Measurements from ENCODE around the gene TTC7B.

TTC7B gene

DNA sequence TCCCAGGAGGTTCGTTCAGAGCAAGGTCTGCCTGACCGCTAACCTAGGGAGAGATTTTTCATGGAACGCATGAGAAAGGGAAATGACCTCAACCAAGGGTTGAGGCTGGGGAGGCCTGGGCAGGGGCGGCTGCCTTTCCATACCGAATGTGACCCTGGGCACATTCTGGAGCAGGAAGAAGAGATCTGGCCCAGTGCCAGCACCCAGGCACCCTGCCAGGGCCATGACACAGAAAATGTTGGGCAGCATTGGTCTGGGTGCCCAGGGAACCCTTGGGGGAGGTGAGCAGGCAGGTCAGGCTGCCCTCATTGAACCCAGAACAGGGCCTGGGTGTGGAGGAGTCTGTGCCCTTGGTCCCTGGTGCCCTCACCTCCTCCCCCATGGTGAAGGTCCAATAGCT is 312.6 kb downstream of the TTC7B start:
- no peak overlapping the region for H3K9ac ChIP-seq (ENCODE audit: low read depth, low read length)
- H3K27me3 ChIP-seq (ENCODE audit: control insufficient read depth, insufficient read depth, low read length) = no peaks in the 10 kb centered on the region
- no peak overlapping the region for H3K4me3 ChIP-seq (ENCODE audit: low read depth, low read length)
- no peaks in the 10 kb centered on the region for H3K36me3 ChIP-seq (ENCODE audit: control insufficient read depth, insufficient read depth, low read length)
- H3K9me3 ChIP-seq (ENCODE audit: control insufficient read depth, insufficient read depth, low read length) = no peaks in the 10 kb centered on the region
- H3K27ac ChIP-seq (ENCODE audit: low read depth, low read length) = no peak overlapping the region
- H3K4me1 ChIP-seq (ENCODE audit: control insufficient read depth, insufficient read depth, low read length) = peaks cover 6% of the 10 kb centered on the region; the same call in 1 of the 2 replicates

DNA sequence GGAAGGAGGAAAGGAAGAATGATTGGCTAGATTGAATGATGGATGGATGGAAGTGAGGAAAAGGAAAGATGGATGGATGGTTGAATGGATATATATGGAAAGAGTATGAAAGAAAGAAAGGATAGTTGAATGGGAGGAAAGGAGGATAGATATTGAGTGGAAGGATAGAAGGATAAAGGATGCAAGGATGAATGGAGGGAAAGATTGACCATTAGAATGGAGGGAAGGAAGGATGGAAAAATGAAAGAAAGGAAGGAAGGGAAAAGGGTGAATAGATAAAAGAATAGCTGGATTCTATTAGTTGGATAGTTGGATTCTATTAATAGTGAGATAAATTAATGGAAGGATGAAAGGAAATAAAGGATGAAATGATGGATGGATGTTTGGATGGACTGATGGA is 313.5 kb downstream of the TTC7B start:
- H3K4me1 ChIP-seq (ENCODE audit: control insufficient read depth, insufficient read depth, low read length) = peaks cover 6% of the 10 kb centered on the region; the same call in 1 of the 2 replicates
- no peak overlapping the region for H3K4me3 ChIP-seq (ENCODE audit: low read depth, low read length)
- no peak overlapping the region for H3K9ac ChIP-seq (ENCODE audit: low read depth, low read length)
- no peaks in the 10 kb centered on the region for H3K27me3 ChIP-seq (ENCODE audit: control insufficient read depth, insufficient read depth, low read length)
- H3K36me3 ChIP-seq (ENCODE audit: control insufficient read depth, insufficient read depth, low read length) = no peaks in the 10 kb centered on the region
- no peaks in the 10 kb centered on the region for H3K9me3 ChIP-seq (ENCODE audit: control insufficient read depth, insufficient read depth, low read length)
- no peak overlapping the region for H3K27ac ChIP-seq (ENCODE audit: low read depth, low read length)

GRCh38 chr14:90500665-90501370 is 315.4 kb downstream of the TTC7B start:
- Histone ChIP-seq H3K4me3 (ENCODE audit: low read depth, low read length) (no peak overlapping the region), H3K27me3 (ENCODE audit: control insufficient read depth, insufficient read depth, low read length) (no peaks in the 10 kb centered on the region), H3K9ac (ENCODE audit: low read depth, low read length) (no peak overlapping the region), H3K4me1 (ENCODE audit: control insufficient read depth, insufficient read depth, low read length) (peaks cover 6% of the 10 kb centered on the region; the same call in 1 of the 2 replicates), H3K9me3 (ENCODE audit: control insufficient read depth, insufficient read depth, low read length) (no peaks in the 10 kb centered on the region), H3K36me3 (ENCODE audit: control insufficient read depth, insufficient read depth, low read length) (no peaks in the 10 kb centered on the region), H3K27ac (ENCODE audit: low read depth, low read length) (no peak overlapping the region)

- Histone ChIP-seq H3K4me1 (ENCODE audit: control insufficient read depth, insufficient read depth, low read length) (peaks cover 6% of the 10 kb centered on the region; the same call in 1 of the 2 replicates), H3K9ac (ENCODE audit: low read depth, low read length) (no peak overlapping the region), H3K27me3 (ENCODE audit: control insufficient read depth, insufficient read depth, low read length) (no peaks in the 10 kb centered on the region), H3K27ac (ENCODE audit: low read depth, low read length) (no peak overlapping the region), H3K4me3 (ENCODE audit: low read depth, low read length) (no peak overlapping the region), H3K9me3 (ENCODE audit: control insufficient read depth, insufficient read depth, low read length) (no peaks in the 10 kb centered on the region), H3K36me3 (ENCODE audit: control insufficient read depth, insufficient read depth, low read length) (no peaks in the 10 kb centered on the region)
Observed at GRCh38 chr14:90499908-90500664, 316.1 kb downstream of the TTC7B start.

GRCh38 chr14:90499121-90499520 is 317.1 kb downstream of the TTC7B start:
- Histone ChIP-seq H3K36me3 (ENCODE audit: control insufficient read depth, insufficient read depth, low read length) (no peaks in the 10 kb centered on the region), H3K9ac (ENCODE audit: low read depth, low read length) (no peak overlapping the region), H3K27ac (ENCODE audit: low read depth, low read length) (no peak overlapping the region), H3K4me3 (ENCODE audit: low read depth, low read length) (no peak overlapping the region), H3K4me1 (ENCODE audit: control insufficient read depth, insufficient read depth, low read length) (peaks cover 6% of the 10 kb centered on the region; the same call in 1 of the 2 replicates), H3K27me3 (ENCODE audit: control insufficient read depth, insufficient read depth, low read length) (no peaks in the 10 kb centered on the region), H3K9me3 (ENCODE audit: control insufficient read depth, insufficient read depth, low read length) (no peaks in the 10 kb centered on the region)

GRCh38 chr14:90498198-90498597 is 318.0 kb downstream of the TTC7B start:
- Histone ChIP-seq H3K27me3 (ENCODE audit: control insufficient read depth, insufficient read depth, low read length) (no peaks in the 10 kb centered on the region), H3K4me3 (ENCODE audit: low read depth, low read length) (no peak overlapping the region), H3K36me3 (ENCODE audit: control insufficient read depth, insufficient read depth, low read length) (no peaks in the 10 kb centered on the region), H3K4me1 (ENCODE audit: control insufficient read depth, insufficient read depth, low read length) (peaks cover 6% of the 10 kb centered on the region; the same call in 1 of the 2 replicates), H3K9me3 (ENCODE audit: control insufficient read depth, insufficient read depth, low read length) (no peaks in the 10 kb centered on the region), H3K27ac (ENCODE audit: low read depth, low read length) (no peak overlapping the region), H3K9ac (ENCODE audit: low read depth, low read length) (no peak overlapping the region)

GRCh38 chr14:90496379-90496778 is 319.9 kb downstream of the TTC7B start:
- Histone ChIP-seq H3K4me3 (ENCODE audit: low read depth, low read length) (no peak overlapping the region), H3K36me3 (ENCODE audit: control insufficient read depth, insufficient read depth, low read length) (no peaks in the 10 kb centered on the region), H3K27me3 (ENCODE audit: control insufficient read depth, insufficient read depth, low read length) (no peaks in the 10 kb centered on the region), H3K4me1 (ENCODE audit: control insufficient read depth, insufficient read depth, low read length) (peaks cover 6% of the 10 kb centered on the region; the same call in 1 of the 2 replicates), H3K9ac (ENCODE audit: low read depth, low read length) (no peak overlapping the region), H3K27ac (ENCODE audit: low read depth, low read length) (no peak overlapping the region), H3K9me3 (ENCODE audit: control insufficient read depth, insufficient read depth, low read length) (no peaks in the 10 kb centered on the region)

GRCh38 chr14:90495357-90496276 is 320.6 kb downstream of the TTC7B start:
- H3K9me3 ChIP-seq (ENCODE audit: control insufficient read depth, insufficient read depth, low read length) = no peaks in the 10 kb centered on the region
- no peaks in the 10 kb centered on the region for H3K27me3 ChIP-seq (ENCODE audit: control insufficient read depth, insufficient read depth, low read length)
- peaks cover 6% of the 10 kb centered on the region; the same call in 1 of the 2 replicates for H3K4me1 ChIP-seq (ENCODE audit: control insufficient read depth, insufficient read depth, low read length)
- H3K36me3 ChIP-seq (ENCODE audit: control insufficient read depth, insufficient read depth, low read length) = no peaks in the 10 kb centered on the region
- H3K27ac ChIP-seq (ENCODE audit: low read depth, low read length) = no peak overlapping the region
- H3K9ac ChIP-seq (ENCODE audit: low read depth, low read length) = no peak overlapping the region
- no peak overlapping the region for H3K4me3 ChIP-seq (ENCODE audit: low read depth, low read length)

- Histone ChIP-seq H3K4me3 (ENCODE audit: low read depth, low read length) (no peak overlapping the region), H3K27ac (ENCODE audit: low read depth, low read length) (peak overlapping the region; percentile 63), H3K27me3 (ENCODE audit: control insufficient read depth, insufficient read depth, low read length) (no peaks in the 10 kb centered on the region), H3K9me3 (ENCODE audit: control insufficient read depth, insufficient read depth, low read length) (no peaks in the 10 kb centered on the region), H3K4me1 (ENCODE audit: control insufficient read depth, insufficient read depth, low read length) (no peaks in the 10 kb centered on the region), H3K9ac (ENCODE audit: low read depth, low read length) (no peak overlapping the region), H3K36me3 (ENCODE audit: control insufficient read depth, insufficient read depth, low read length) (no peaks in the 10 kb centered on the region)
Observed at GRCh38 chr14:90491911-90492531, 324.2 kb downstream of the TTC7B start.

DNA sequence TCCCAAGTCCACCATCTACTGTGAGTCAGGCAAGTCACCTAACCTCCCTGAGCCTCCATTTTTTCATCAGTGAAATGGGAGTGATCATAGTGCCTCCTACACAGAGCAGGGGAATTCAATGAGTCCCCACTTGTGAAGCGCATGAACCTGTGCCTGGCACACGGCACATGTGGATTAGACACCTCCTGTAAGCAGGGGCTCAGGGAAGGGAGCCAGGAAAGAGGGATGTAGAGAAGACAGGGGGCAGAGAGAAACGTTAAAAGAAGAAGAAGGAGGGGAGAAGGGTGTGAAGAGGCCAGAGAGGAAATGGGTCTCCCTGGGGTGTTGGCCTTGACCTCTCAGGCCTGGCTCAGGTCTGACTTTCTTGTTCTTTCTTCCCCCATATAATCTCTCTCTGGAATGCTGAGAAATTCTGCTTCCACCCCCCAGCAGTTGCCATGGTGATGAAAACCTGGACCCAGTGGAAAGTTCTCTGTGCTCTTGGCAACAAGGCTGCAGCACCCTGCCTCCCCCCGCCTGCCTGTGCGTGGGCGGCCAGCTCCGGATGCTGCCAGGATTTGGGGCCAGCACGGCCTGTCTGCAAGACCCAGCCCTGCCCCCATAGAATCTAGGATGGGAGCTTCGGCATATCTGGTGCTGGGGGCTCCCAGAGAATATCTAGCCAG is 324.9 kb downstream of the TTC7B start:
- Histone ChIP-seq H3K4me1 (ENCODE audit: control insufficient read depth, insufficient read depth, low read length) (no peaks in the 10 kb centered on the region), H3K9me3 (ENCODE audit: control insufficient read depth, insufficient read depth, low read length) (no peaks in the 10 kb centered on the region), H3K4me3 (ENCODE audit: low read depth, low read length) (no peak overlapping the region), H3K27me3 (ENCODE audit: control insufficient read depth, insufficient read depth, low read length) (no peaks in the 10 kb centered on the region), H3K9ac (ENCODE audit: low read depth, low read length) (no peak overlapping the region), H3K27ac (ENCODE audit: low read depth, low read length) (peak overlapping the region; percentile 63), H3K36me3 (ENCODE audit: control insufficient read depth, insufficient read depth, low read length) (no peaks in the 10 kb centered on the region)

Data from HUES48 (cell line).